Vagina (tissue), 2 donors: ENCODE data around the gene MZF1. TPM values are rescaled to one million over a fixed set of nuclear protein-coding genes. Genes with fewer than 3 reads are reported as not detected.

Experiments used
- DNase-seq, 2 donors: peaks; one replicate each; pipeline ENCODE4 v3.0.0-alpha.2; 2017; ENCODE audit errors: extremely low spot score in 2 of 2
- H3K27ac ChIP-seq: fragments of 200-600 bp; sonication (generic); one replicate; pipeline ENCODE4 v1.5.1; 2019
- H3K27me3 ChIP-seq: fragments of 200-600 bp; sonication (generic); one replicate; pipeline ENCODE4 v1.5.1; 2019
- H3K36me3 ChIP-seq, 2 donors: fragments of 200-600 bp; sonication (generic); one replicate each; pipeline ENCODE4 v1.5.1; 2017 to 2019
- H3K4me1 ChIP-seq: fragments of 200-600 bp; sonication (generic); one replicate; pipeline ENCODE4 v1.5.1; 2019
- H3K4me3 ChIP-seq, 2 donors: fragments of 200-600 bp; sonication (generic); 1 replicate in 1 of 2; 2 replicates in 1 of 2; pipeline ENCODE4 v1.5.1; 2016 to 2019
- H3K9me3 ChIP-seq: fragments of 200-600 bp; sonication (generic); one replicate; pipeline ENCODE4 v1.5.1; 2019
- CTCF ChIP-seq, 3 experiments: fragments of 450-650 bp in 2 of 3; fragments of 200-600 bp in 1 of 3; sonication (generic) in 1 of 3; IDR thresholded peaks; one replicate each; pipeline ENCODE4 v1.5.1; 2017 to 2019; ENCODE audit warnings: antibody characterized with exemption in 3 of 3, mild to moderate bottlenecking in 2 of 3, moderate library complexity in 2 of 3
- POLR2A ChIP-seq, 2 donors: fragments of 450-650 bp; IDR thresholded peaks; one replicate each; pipeline ENCODE4 v1.6.1; 2017; ENCODE audit warnings: antibody characterized with exemption in 2 of 2, mild to moderate bottlenecking in 2 of 2, moderate library complexity in 2 of 2
- POLR2AphosphoS5 ChIP-seq, 2 donors: sonication (generic); formaldehyde crosslinking; IDR thresholded peaks; one replicate each; pipeline ENCODE4 v1.9.0; 2017; ENCODE audit warnings: antibody characterized with exemption in 2 of 2, mild to moderate bottlenecking in 2 of 2, low read depth in 1 of 2; ENCODE audit not compliant: insufficient read depth in 1 of 2
- intact Hi-C: fragments of 100-400 bp; cut with DNase I; formaldehyde crosslinking; loops from one replicate; pipeline ENCODE4 v1.15.1; 2023
- total RNA-seq: library from RNA; depleted of rRNA; stranded (reverse); fragments of >200 nt; gene quantifications from one replicate; pipeline ENCODE4 v1.2.3, GENCODE V29; 2016

MZF1 gene
- total RNA-seq, 1 donor from 2014 or later: 32.2 TPM

GRCh38 chr19:58562122-58563033 is 10.8 kb downstream of the MZF1 start:
- Histone ChIP-seq H3K4me3 (peak overlapping the region; percentile 43 to 51), H3K27me3 (no peaks in the 10 kb centered on the region), H3K9me3 (no peaks in the 10 kb centered on the region), H3K27ac (peak overlapping the region; percentile 5), H3K4me1 (peaks cover 41% of the 10 kb centered on the region), H3K36me3 (no peaks in the 10 kb centered on the region)
- TF ChIP-seq POLR2A (IDR thresholded peaks at IDR 0.05) (no peak), POLR2AphosphoS5 (IDR thresholded peaks at IDR 0.05; ENCODE audit: insufficient read depth in 1 of 2, low read depth in 1 of 2) (peak in 1 of 2 donors; percentile 25)
- intact Hi-C loops: no loop called here
- no peak for DNase-seq

- Histone ChIP-seq H3K9me3 (no peaks in the 10 kb centered on the region), H3K36me3 (peaks cover 0 to 1% of the 10 kb centered on the region in 2 donors), H3K4me1 (peaks cover 49% of the 10 kb centered on the region), H3K27ac (no peak overlapping the region), H3K4me3 (peak overlapping the region; percentile 43 to 51), H3K27me3 (no peaks in the 10 kb centered on the region)
- TF ChIP-seq CTCF (IDR thresholded peaks at IDR 0.05) (no peak), POLR2AphosphoS5 (IDR thresholded peaks at IDR 0.05; ENCODE audit: insufficient read depth in 1 of 2, low read depth in 1 of 2) (no peak), POLR2A (IDR thresholded peaks at IDR 0.05) (no peak)
- intact Hi-C loops: no loop called here
- DNase-seq: no peak
Measured at GRCh38 chr19:58561373-58562121, 11.6 kb downstream of the MZF1 start.

- H3K4me1 ChIP-seq: peaks cover 56% of the 10 kb centered on the region
- no peak for DNase-seq
- no peak for TF ChIP-seq POLR2A (IDR thresholded peaks at IDR 0.05)
- TF ChIP-seq CTCF (IDR thresholded peaks at IDR 0.05): no peak
- no peak for TF ChIP-seq POLR2AphosphoS5 (IDR thresholded peaks at IDR 0.05; ENCODE audit: insufficient read depth in 1 of 2, low read depth in 1 of 2)
Measured at GRCh38 chr19:58560921-58561320, 12.2 kb downstream of the MZF1 start.

GRCh38 chr19:58560007-58560887 is 12.9 kb downstream of the MZF1 start:
- TF ChIP-seq POLR2A (IDR thresholded peaks at IDR 0.05) (no peak), POLR2AphosphoS5 (IDR thresholded peaks at IDR 0.05; ENCODE audit: insufficient read depth in 1 of 2, low read depth in 1 of 2) (no peak), CTCF (IDR thresholded peaks at IDR 0.05) (no peak)
- Histone ChIP-seq H3K27ac (peak overlapping the region; percentile 100), H3K36me3 (peaks cover 0 to 14% of the 10 kb centered on the region in 2 donors), H3K9me3 (no peaks in the 10 kb centered on the region), H3K27me3 (no peaks in the 10 kb centered on the region), H3K4me3 (peak overlapping the region; percentile 81 to 89), H3K4me1 (peaks cover 62% of the 10 kb centered on the region)
- no peak for DNase-seq
- intact Hi-C loops: no loop called here

More at GRCh38 chr19:58560921-58561320, 12.2 kb downstream of the MZF1 start:
- no peaks in the 10 kb centered on the region for H3K27me3 ChIP-seq
- intact Hi-C loops: no loop called here
- H3K4me3 ChIP-seq: no peak overlapping the region
- H3K9me3 ChIP-seq: no peaks in the 10 kb centered on the region
- peaks cover 0 to 8% of the 10 kb centered on the region in 2 donors for H3K36me3 ChIP-seq
- H3K27ac ChIP-seq: no peak overlapping the region
